Gastrocnemius medialis (tissue), 4 donors: ENCODE measurements around the gene PACS2. TPM values are rescaled to one million over a fixed set of nuclear protein-coding genes. Genes with fewer than 3 reads are reported as not detected.

Source experiments
- ATAC-seq, 2 donors: fragments of 150-250 bp; one replicate each; pipeline ENCODE4 v1.9.1; 2016
- DNase-seq, 2 donors: peaks; one replicate each; pipeline ENCODE4 v3.0.0-alpha.2; 2019
- H3K27ac ChIP-seq, 4 donors: fragments of 200-600 bp; sonication (generic); 1 replicate in 1 of 4; 2 replicates in 3 of 4; pipeline ENCODE4 v1.5.1; 2016 to 2018; ENCODE audit warnings: mild to moderate bottlenecking in 2 of 4, moderate library complexity in 1 of 4
- H3K27me3 ChIP-seq, 3 donors: fragments of 200-600 bp; sonication (generic) in 2 of 3; 1 replicate in 1 of 3; 2 replicates in 2 of 3; pipeline versions ENCODE4 v1.5.1 to v1.6.0; 2016 to 2019; ENCODE audit warnings: mild to moderate bottlenecking in 1 of 3, moderate library complexity in 1 of 3
- H3K36me3 ChIP-seq, 2 donors: fragments of 200-600 bp; sonication (generic) in 1 of 2; one replicate each; pipeline ENCODE4 v1.5.1; 2017 to 2018
- H3K4me1 ChIP-seq, 2 donors: fragments of 200-600 bp; sonication (generic) in 1 of 2; one replicate each; pipeline ENCODE4 v1.5.1; 2016 to 2017; ENCODE audit warnings: mild to moderate bottlenecking in 2 of 2
- H3K4me3 ChIP-seq, 4 donors: fragments of 200-600 bp; sonication (generic) in 3 of 4; 1 replicate in 1 of 4; 2 replicates in 3 of 4; pipeline ENCODE4 v1.5.1; 2016 to 2019; ENCODE audit warnings: mild to moderate bottlenecking in 2 of 4
- H3K9me3 ChIP-seq, 3 donors: fragments of 200-600 bp; sonication (generic) in 2 of 3; 1 replicate in 1 of 3; 2 replicates in 2 of 3; pipeline ENCODE4 v1.5.1; 2016 to 2019
- POLR2A ChIP-seq, 2 donors: fragments of 450-650 bp; IDR thresholded peaks; one replicate each; pipeline ENCODE4 v1.6.1; 2017; ENCODE audit warnings: antibody characterized with exemption in 2 of 2, mild to moderate bottlenecking in 2 of 2, moderate library complexity in 2 of 2
- in situ Hi-C, 4 donors: fragments of 200-750 bp; cut with MboI; loops; one replicate each; pipeline versions ENCODE4 v1.15.0 to v1.8.0; 2017; ENCODE audit warnings: low sequenced_read_pairs in 4 of 4
- intact Hi-C: fragments of 100-400 bp; cut with DNase I; formaldehyde crosslinking; loops from one replicate; pipeline ENCODE4 v1.15.1; 2023; ENCODE audit warnings: low total_unique reads
- total RNA-seq, 4 donors: library from RNA; depleted of rRNA; stranded (reverse); fragments of >200 nt; gene quantifications; one replicate each; pipeline versions ENCODE4 v1.1.0 to v1.2.3, GENCODE V29; 2016
- TF ChIP-seq, protein P1 (sequence below), 5 experiments: fragments of 450-650 bp in 3 of 5; fragments of 200-600 bp in 2 of 5; sonication (generic) in 2 of 5; IDR thresholded peaks in 4 of 5; conservative IDR thresholded peaks in 1 of 5; 1 replicate in 4 of 5; 2 replicates in 1 of 5; pipeline ENCODE4 v1.5.1; 2016 to 2019; ENCODE audit warnings: antibody characterized with exemption in 5 of 5, mild to moderate bottlenecking in 3 of 5, moderate library complexity in 3 of 5

PACS2 gene
- total RNA-seq, 4 donors from 2014 or later = 81.0 to 115 (median 93.1) TPM

DNA sequence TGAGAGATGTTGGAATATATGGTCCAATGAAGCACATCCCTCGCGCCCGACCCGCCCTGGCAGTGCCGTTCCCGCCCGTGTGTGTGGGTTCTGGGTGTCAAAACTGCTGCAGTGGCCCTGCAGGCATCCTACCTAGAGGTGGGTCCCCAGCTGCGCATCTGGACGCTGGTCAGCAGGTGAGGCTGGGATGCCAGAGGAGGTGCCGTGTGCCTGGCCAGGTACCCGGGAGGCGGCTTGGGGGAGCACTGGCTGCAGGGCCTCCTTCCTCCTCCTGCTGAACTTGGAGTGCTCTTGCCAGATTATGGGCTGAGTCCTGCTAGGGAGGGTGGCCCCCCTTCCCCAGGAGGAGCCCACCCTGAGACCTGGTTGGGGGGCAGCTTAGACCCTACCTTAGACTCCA lies 110.3 kb downstream of the PACS2 start:
- no peak for TF ChIP-seq POLR2A (IDR thresholded peaks at IDR 0.05)
- TF ChIP-seq, protein P1, sequence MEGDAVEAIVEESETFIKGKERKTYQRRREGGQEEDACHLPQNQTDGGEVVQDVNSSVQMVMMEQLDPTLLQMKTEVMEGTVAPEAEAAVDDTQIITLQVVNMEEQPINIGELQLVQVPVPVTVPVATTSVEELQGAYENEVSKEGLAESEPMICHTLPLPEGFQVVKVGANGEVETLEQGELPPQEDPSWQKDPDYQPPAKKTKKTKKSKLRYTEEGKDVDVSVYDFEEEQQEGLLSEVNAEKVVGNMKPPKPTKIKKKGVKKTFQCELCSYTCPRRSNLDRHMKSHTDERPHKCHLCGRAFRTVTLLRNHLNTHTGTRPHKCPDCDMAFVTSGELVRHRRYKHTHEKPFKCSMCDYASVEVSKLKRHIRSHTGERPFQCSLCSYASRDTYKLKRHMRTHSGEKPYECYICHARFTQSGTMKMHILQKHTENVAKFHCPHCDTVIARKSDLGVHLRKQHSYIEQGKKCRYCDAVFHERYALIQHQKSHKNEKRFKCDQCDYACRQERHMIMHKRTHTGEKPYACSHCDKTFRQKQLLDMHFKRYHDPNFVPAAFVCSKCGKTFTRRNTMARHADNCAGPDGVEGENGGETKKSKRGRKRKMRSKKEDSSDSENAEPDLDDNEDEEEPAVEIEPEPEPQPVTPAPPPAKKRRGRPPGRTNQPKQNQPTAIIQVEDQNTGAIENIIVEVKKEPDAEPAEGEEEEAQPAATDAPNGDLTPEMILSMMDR (IDR thresholded peaks at IDR 0.05 in 4 of 5, conservative IDR thresholded peaks at IDR 0.05 in 1 of 5) = no peak
- intact Hi-C loops = no loop called here
- Histone ChIP-seq H3K27me3 (no peaks in the 10 kb centered on the region), H3K36me3 (no peaks in the 10 kb centered on the region), H3K9me3 (no peaks in the 10 kb centered on the region), H3K4me1 (peaks cover 14 to 17% of the 10 kb centered on the region in 2 donors), H3K4me3 (no peak overlapping the region), H3K27ac (no peak overlapping the region)
- DNase-seq (no peak), ATAC-seq (no peak)
- in situ Hi-C loops = no loop called here

DNA sequence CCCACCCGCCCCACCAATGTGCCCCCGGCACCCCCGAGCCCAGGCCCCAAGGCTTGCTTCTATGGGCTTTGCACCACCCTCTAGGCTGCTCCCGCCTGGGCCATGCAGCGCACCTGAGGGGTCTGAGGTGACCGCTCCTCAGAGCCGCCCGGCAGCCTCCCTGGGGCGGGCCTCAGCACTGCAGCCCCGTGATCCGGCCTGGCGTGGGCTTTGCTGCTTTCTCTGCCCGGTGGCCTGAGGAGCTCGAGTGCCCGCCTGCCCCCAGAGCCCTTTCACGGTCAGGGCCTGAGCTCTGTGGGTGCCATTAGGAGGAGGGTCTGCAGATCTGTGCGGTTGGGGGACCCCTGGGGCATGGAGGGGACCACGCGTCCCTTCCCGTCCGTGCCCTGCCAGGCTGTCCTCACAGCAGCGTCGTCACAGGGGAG lies 111.3 kb downstream of the PACS2 start:
- intact Hi-C loops = no loop called here
- ATAC-seq (no peak), DNase-seq (no peak)
- Histone ChIP-seq H3K36me3 (no peaks in the 10 kb centered on the region), H3K4me3 (no peak overlapping the region), H3K4me1 (peaks cover 12 to 23% of the 10 kb centered on the region in 2 donors), H3K27ac (no peak overlapping the region), H3K9me3 (no peaks in the 10 kb centered on the region), H3K27me3 (no peaks in the 10 kb centered on the region)
- TF ChIP-seq, protein P1 (IDR thresholded peaks at IDR 0.05 in 4 of 5, conservative IDR thresholded peaks at IDR 0.05 in 1 of 5) = no peak
- no peak for TF ChIP-seq POLR2A (IDR thresholded peaks at IDR 0.05)
- in situ Hi-C loops = no loop called here

DNA sequence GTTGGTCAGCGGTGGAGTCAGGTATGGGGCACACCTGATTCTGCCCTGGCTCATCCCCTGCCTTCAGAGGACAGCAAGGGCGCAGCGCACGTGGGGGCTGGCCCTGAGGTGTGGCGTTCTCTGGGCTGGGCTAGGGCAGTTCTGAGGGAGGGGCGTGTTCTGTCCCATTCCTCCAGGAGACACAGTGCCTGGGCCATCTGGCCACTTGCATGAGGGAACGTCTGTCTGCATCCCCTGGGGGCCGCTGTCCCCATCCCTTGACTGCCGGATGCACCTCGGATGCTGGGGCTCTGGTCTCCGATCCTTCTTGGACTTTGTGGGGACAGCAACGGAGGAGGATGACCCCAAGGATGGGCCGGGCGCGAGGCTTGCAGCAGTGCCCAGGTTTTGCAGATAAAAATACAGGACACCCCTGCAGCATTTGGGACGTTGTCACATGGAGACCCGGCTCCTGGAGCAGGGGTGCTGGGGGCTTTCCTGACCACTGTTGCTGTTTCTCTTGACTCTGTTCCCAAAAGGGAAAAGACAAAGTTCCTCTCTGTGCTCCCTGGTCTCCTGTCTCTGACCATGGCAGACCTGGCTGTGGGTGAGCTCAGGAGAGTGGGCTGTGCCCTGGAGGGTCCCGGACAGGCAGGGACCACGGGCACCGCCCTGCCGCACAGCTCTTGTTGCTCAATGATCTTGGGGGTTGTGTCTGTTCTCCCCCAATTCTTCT lies 112.0 kb downstream of the PACS2 start:
- ATAC-seq (no peak), DNase-seq (no peak)
- Histone ChIP-seq H3K4me3 (no peak overlapping the region), H3K4me1 (peaks cover 6 to 18% of the 10 kb centered on the region in 2 donors), H3K27me3 (no peaks in the 10 kb centered on the region), H3K36me3 (no peaks in the 10 kb centered on the region), H3K9me3 (no peaks in the 10 kb centered on the region), H3K27ac (no peak overlapping the region)
- no peak for TF ChIP-seq POLR2A (IDR thresholded peaks at IDR 0.05)
- TF ChIP-seq, protein P1 (IDR thresholded peaks at IDR 0.05 in 4 of 5, conservative IDR thresholded peaks at IDR 0.05 in 1 of 5) = no peak
- in situ Hi-C loops = no loop called here
- intact Hi-C loops = no loop called here

DNA sequence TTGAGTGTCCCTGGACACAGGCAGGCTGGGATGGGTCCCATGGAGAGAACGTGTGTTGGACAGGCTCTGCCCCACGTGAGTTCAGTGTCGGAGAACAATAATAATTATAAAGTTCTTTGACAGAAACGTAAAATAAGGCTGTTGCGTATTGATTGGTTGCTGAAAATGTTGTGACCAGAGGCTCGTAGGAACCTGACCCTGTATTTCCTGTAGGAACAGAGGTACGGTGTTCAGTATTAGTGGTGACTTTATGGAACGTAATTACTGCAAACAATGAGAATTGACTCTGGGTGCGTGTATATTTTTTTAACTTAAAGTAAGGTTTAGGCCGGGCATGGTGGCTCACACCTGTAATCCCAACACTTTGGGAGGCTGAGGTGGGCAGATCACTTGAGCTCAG lies 112.9 kb downstream of the PACS2 start:
- Histone ChIP-seq H3K4me3 (no peak overlapping the region), H3K27me3 (no peaks in the 10 kb centered on the region), H3K4me1 (peaks cover 3 to 12% of the 10 kb centered on the region in 2 donors), H3K36me3 (no peaks in the 10 kb centered on the region), H3K27ac (no peak overlapping the region), H3K9me3 (no peaks in the 10 kb centered on the region)
- in situ Hi-C loops (no loop called here), intact Hi-C loops (no loop called here)
- no peak for TF ChIP-seq POLR2A (IDR thresholded peaks at IDR 0.05)
- TF ChIP-seq, protein P1 (IDR thresholded peaks at IDR 0.05 in 4 of 5, conservative IDR thresholded peaks at IDR 0.05 in 1 of 5) = no peak
- no peak for ATAC-seq
- DNase-seq = no peak
